Measurements from ENCODE around the gene TMEM253. TPM values are rescaled to one million over a fixed set of nuclear protein-coding genes. Genes with fewer than 3 reads are reported as not detected.

The TMEM253 gene
- total RNA-seq, 1 donor from 2014 or later: not detected

DNA sequence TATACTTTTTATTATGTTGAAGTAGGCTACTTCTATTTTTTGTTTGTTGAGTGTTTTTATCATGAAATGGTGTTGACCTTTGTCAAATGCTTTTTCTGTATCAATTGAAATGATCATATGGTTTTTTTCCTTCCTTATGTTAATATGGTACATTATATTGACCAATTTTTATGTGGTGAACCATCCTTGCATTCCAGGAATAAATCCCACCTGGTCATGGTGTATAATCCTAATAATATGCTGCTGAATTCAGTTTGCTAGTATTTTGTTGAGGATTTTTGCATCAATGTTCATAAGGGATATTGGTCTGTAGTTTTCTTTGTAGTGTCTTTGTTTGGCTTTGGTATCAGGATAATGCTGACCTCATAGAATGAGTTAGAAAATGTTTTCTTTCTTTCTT is 44.6 kb downstream of the TMEM253 start:
- intact Hi-C loops (cut with micrococcal nuclease): no loop called here
- Mint-ChIP-seq H3K4me3 (no peak overlapping the region), H3K27me3 (ENCODE audit: insufficient read depth) (no peaks in the 10 kb centered on the region), H3K27ac (no peak overlapping the region), H3K36me3 (ENCODE audit: low read depth) (no peaks in the 10 kb centered on the region), H3K9me3 (peaks cover 14% of the 10 kb centered on the region), H3K4me1 (ENCODE audit: low read depth) (no peaks in the 10 kb centered on the region)
- no peak for DNase-seq (ENCODE audit: low spot score)

DNA sequence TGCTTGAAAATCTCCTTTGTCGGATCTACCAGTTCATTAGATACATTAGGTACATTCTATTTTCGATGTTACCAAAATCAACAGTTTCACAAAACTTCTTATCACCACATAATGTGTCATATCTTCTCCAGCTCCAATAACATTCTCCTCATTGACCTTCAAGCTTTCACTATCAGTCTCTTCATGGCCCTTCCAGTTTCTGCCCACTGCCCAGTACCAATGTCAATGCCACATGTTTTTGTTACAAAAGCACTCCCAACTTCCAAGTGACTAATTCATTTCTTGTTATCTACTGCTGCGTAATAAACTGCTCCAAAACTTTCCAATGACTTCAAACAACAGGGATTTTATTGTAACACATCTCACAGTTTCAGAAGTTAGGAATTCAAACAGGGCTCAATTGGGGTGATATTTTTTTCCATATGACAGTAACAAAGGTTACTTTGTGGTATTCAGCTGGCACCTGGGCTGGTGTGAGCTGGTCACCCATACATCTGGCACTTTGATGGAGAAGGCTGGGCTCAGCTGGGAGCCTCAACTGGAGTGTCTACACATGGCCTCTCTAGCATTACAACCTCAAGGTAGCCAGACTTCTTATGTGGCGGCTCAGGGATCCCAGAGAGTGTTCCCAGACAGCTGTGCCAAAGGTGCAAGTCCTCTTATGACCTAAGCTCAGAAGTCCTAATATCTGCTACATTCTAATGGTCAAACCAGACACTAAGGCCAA is 48.9 kb downstream of the TMEM253 start:
- no peaks in the 10 kb centered on the region for H3K36me3 Mint-ChIP-seq (ENCODE audit: low read depth)
- no peak overlapping the region for H3K27ac Mint-ChIP-seq
- H3K27me3 Mint-ChIP-seq (ENCODE audit: insufficient read depth): peaks cover 2% of the 10 kb centered on the region
- DNase-seq (ENCODE audit: low spot score): no peak
- no peaks in the 10 kb centered on the region for H3K4me1 Mint-ChIP-seq (ENCODE audit: low read depth)
- peaks cover 13% of the 10 kb centered on the region for H3K9me3 Mint-ChIP-seq
- no peak overlapping the region for H3K4me3 Mint-ChIP-seq
- intact Hi-C loops (cut with micrococcal nuclease): no loop called here

Other genes starting within 250 kb of the TMEM253 start
- not detected in 2 replicates for gene RNASE3, start 209.7 kb upstream of the TMEM253 start, total RNA-seq
- not detected in 2 replicates for gene RNASE2, start 145.6 kb upstream of the TMEM253 start, total RNA-seq
- gene METTL17, start 111.1 kb upstream of the TMEM253 start, total RNA-seq: 96.1 and 100 TPM in 2 replicates
- gene SLC39A2, start 101.8 kb upstream of the TMEM253 start, total RNA-seq: 0.24 and 0.36 TPM in 2 replicates
- 1.5 and 1.6 TPM in 2 replicates for gene NDRG2, start 76.0 kb upstream of the TMEM253 start, total RNA-seq
- gene TPPP2, start 70.8 kb upstream of the TMEM253 start, total RNA-seq: not detected in 2 replicates
- gene RNASE13, start 66.3 kb upstream of the TMEM253 start, total RNA-seq: not detected in 2 replicates
- gene RNASE7, start 58.7 kb upstream of the TMEM253 start, total RNA-seq: not detected in 2 replicates
- not detected in 2 replicates for gene RNASE8, start 43.2 kb upstream of the TMEM253 start, total RNA-seq
- not detected in 2 replicates for gene ARHGEF40, start 30.8 kb upstream of the TMEM253 start, total RNA-seq
- gene ZNF219, start 2.4 kb upstream of the TMEM253 start, total RNA-seq: 8.2 and 8.3 TPM in 2 replicates
- gene OR5AU1, start 55.0 kb downstream of the TMEM253 start, total RNA-seq: not detected in 2 replicates
- gene HNRNPC, start 168.4 kb downstream of the TMEM253 start, total RNA-seq: 958 and 976 TPM in 2 replicates
- not detected in 2 replicates for gene RPGRIP1, start 179.0 kb downstream of the TMEM253 start, total RNA-seq